GM15510 (cell line): ENCODE data around the gene CEACAM8.

ENCODE experiments used
- POLR2A ChIP-seq: IDR thresholded peaks from 3 replicates; pipeline ENCODE4 v1.6.1; 2011; ENCODE audit warnings: borderline replicate concordance; ENCODE audit not compliant: insufficient read length; ENCODE audit errors: extremely low read depth

The CEACAM8 gene

DNA sequence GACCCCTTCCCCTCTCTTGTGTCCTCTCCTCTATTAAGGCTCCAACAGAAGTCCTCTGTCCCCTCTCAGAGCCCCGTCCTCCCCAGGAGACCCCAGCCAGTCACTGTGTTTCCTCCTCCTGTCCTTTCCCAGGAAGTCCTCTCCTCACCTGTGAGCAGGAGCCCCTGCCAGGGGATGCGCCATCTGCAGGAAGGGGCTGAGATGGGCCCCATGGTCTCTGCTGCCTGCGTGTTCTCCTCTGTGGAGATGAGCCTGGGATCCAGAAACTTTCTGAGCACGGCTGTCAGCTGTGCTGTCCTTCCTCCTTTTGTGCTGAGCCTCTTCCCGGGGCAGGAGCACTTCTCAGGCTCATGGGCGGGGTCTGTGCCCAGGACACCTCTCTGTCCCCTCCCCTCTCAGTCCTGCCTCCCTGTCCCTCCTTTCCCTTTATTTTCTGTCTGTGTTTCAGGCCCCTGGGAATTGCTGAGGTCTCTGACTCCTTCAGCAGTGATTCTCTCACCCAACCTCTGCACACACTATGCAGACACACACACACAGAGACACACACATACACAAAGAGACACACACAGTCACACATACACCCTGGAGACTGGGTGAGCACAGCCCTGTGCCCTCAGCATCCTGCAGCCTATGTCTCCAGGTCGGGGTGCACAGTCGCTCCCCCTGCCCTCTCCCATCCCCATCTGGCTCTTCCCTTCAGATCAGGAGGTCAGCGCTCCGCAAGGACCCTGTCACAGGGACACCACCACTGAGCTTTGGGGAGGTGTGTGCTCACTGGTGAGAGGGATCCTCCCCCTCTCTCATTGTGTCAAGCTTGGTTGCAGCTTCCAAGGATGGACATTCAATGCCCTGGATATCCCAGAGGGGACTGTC, at the start of gene CEACAM8:
Gene CEACAM8, minus strand, starts transcription at position 308 of the 873 bp plus-strand sequence. Its CDS starts 96 bp downstream, at position 212.
- TF ChIP-seq POLR2A, result no peak

DNA sequence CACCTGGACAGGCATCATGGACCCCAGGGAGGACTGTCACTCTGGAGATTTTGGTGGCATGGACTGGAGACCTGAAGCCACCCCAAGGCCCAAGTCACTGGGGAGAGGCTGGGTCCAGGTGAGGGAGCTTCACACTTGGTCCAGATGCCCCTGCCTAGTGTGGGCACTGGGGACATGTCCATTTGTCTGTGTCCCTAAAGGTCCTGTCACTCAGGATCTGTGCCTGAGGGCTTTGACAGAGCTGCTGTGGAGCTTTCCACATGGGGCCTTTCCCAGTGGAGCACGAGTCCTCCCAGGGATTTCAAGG, 40.5 kb upstream of the CEACAM8 start:
- no peak for TF ChIP-seq POLR2A

- TF ChIP-seq POLR2A, result no peak
These were observed 39.9 kb upstream of the CEACAM8 start for GRCh38 chr19:42634409-42635232.

- TF ChIP-seq POLR2A, result no peak
These were observed 34.5 kb upstream of the CEACAM8 start for GRCh38 chr19:42629191-42629590.

- no peak for TF ChIP-seq POLR2A
These were observed 33.9 kb upstream of the CEACAM8 start for GRCh38 chr19:42628411-42629140.

DNA sequence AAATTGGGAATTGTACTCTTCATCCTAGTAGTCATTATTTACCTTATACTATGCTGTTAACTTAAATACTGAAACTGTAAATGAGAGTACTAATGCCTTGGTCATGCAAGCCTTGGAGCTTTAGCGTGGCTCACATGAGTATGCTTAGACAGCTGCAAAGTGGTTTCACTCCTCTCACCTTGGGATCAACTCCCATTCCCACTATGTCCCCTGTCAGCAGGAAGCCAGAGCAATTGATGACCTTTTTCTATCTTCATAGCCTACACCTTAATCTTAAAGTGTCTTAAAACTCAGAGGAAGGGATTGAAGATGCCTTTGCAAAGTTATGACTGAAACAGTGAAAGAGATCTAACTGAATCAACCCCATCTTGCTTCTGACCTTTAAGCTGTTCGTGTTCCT, 33.2 kb upstream of the CEACAM8 start:
- no peak for TF ChIP-seq POLR2A

DNA sequence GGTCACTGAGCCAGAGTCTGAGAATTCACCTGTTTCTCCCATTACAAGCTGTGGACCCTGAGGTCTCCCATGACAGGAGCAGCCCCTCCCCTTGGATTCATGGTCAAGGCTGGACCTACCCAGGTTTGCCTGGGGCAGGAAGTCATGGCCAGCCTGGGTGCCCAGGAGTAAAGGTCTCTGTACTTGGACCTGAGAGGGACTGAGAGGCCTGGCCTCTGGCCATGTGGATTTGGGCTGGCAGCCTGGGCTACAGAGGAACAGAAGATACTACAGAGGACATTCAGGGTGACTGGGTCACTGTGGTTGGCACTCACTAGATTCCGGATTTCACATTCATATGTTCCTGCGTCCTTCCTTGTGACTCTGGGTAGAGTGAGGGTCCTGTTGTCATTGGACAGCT, 31.5 kb upstream of the CEACAM8 start:
- TF ChIP-seq POLR2A, result no peak

DNA sequence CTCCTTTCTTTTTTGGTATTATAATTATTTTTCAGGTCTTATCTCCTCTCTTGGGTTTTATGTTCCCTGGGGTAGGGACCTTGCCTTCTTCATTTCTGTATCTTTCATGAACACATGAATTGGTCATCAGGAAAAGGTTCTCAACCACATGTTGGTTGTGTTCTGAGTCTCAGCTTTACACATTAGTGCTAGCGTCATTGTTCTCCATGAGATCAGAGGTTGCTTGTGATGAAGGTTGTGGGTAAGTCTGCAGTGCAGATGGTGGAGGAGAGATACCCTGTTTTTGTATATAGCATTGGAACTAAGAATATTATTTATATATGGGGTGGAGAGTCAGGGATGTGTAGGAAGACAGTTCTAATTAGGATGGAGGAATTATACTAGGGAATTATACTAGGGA, 24.5 kb upstream of the CEACAM8 start:
- TF ChIP-seq POLR2A, result no peak

DNA sequence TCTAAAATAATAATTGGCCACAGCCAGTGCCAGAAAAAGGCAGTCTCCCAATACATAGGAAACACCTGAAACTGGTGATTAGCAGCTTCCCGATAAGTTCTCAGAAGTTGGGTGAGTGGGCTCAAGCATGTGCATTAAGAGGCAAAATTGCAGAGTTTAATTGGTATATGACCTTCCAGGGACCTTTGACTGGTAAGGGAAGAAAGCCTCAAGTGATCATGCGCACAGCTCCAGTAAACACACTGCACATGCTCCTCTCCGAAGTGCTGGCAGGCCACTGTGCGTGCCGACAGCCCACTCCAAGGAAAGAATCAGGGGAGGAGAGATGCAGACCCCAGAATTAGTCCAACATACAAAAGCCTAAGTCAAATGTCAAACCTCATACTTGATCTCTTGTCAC, 18.9 kb upstream of the CEACAM8 start:
- no peak for TF ChIP-seq POLR2A

DNA sequence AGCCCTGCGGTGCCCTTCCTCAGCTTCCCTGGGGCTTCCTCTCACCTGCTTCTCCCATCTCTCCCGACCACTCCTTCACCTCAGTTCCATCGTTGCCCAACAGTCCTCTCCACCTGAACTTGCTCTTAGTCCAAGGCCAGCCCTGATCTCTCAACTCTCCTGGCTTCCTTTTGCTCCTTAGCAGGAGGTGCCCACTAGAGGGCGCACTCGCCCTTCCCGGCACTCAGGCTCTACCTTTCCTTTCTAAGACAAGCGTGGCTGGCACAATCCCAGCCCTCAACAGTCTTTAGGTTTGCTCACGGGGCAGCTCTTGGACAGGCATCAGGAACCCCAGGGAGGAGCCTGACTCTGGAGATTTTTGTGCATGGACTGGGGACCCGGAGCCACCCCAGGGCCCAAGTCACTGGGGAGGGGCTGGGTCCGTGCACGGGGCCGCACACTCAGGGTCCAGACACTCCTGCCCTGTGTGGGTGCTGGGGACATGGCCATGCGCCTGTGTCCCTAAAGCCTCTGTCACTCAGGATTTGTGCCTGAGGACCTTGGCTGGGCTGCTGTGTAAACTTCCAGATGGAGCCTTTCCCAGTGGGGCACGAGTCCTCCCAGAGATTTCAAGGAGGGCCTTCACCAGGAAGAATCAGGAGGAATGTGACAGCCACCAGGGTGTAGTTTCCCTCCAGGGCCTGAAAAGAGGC, 12.1 kb upstream of the CEACAM8 start:
- TF ChIP-seq POLR2A, result no peak

DNA sequence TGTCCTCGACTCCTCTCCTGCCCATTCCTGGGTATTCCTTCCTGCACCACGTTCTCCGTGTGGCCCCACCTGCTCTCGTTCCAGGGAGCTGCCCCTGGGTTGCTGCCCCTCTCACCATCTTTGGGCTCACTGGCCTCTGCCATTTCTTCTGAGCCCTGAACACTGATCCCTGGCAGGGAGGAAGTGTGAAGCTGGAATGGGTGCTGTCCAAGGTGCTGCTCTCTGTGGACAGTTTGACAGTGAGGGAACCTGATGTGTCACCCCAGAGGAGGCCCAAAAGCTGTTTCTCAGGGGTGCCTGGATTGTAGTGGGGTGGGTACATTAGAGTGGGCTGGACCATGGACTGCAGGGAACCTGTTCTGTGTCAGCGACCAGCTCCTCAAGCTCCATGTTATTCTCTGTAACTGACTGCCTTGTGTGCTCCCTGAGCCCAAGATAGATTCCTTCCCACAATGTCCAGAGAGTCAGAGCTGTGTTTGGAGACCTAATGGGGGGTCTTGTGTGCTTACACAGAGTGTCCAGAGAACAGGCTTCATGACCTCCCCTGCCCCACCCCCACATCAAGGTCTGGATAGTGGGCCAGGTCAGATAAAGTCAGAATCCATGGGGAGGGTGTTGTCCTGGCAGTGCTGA, 7.2 kb upstream of the CEACAM8 start:
- no peak for TF ChIP-seq POLR2A

DNA sequence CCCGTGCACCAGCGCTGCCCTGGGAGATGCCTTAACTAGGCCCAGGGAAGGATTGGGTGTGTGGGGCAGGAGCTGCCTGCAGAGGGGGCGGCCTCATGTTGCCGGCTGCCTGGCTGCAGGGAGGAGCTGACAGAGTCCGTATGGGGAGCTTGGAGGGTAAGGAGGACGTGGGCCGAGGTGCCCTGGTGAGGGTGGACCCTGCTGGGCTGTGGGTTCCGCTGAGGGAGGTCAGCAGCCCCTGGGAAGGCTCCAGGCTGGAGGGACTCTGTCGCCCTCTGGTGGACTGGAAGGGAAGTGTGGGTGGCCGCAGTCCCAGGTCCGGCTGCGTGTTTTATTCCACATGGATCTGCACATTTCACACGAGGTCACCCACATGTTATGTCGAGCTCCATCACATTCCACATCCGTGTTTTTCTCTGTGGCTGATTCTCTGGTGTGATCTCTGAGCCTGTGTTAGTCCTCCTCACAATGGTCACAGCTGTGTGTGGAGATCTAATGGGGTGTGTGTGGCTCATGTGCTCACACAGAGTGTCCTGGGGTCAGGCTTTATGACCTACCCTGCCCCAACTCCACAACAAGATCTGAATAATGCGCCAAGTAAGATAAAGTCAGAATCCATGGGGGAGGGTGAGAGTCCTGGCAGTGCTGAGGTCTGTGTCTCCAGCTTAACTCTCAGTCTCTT, 1.8 kb upstream of the CEACAM8 start:
- TF ChIP-seq POLR2A, result no peak

DNA sequence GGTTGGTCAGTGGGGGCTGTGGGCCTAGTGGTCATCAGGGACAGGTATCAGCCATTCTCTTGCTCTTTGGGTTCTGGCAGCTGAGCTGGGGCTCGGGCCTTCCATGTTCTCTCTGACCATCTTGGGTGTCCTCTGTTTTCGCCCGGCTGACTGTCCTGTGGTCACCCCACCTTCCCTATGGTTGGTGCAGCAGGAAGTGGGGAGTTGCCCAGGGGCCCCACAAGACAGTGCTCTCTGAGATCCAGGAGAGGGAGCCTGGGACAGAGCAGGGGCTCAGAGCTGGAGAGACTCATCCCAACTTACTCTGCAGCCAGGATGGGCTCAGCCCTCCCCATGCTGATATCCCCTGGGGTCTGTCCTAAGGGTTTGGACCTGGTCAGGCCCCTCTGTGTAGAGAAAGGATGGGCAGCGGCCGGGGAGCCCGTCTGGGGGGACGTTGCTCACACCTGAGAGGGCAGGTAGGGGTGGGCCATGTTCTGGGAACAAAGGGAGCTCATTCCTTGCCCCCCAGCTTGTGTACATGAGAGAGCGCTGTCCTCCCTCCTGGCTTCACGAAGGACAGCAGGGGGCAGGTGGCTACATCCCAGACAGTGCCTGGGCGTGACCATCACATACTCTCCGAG, 937 bp upstream of the CEACAM8 start:
- no peak for TF ChIP-seq POLR2A
